Stimulated activated CD8-positive, alpha-beta memory T cell treated with anti-CD3 and anti-CD28 coated beads, Interleukin-4, amount 100 ng/mL, for 48 hours (primary cell): Measurements from ENCODE around the gene SNAP47.
"Not testable (repeated sequence)": the region's sequence is repeated elsewhere in the genome, so short reads cannot be mapped to it uniquely, and the experiment has no call there.

Experiments
- DNase-seq: peaks from one replicate; pipeline ENCODE4 v3.0.0-alpha.2; 2020

The SNAP47 gene, protein sequence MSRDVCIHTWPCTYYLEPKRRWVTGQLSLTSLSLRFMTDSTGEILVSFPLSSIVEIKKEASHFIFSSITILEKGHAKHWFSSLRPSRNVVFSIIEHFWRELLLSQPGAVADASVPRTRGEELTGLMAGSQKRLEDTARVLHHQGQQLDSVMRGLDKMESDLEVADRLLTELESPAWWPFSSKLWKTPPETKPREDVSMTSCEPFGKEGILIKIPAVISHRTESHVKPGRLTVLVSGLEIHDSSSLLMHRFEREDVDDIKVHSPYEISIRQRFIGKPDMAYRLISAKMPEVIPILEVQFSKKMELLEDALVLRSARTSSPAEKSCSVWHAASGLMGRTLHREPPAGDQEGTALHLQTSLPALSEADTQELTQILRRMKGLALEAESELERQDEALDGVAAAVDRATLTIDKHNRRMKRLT

DNA sequence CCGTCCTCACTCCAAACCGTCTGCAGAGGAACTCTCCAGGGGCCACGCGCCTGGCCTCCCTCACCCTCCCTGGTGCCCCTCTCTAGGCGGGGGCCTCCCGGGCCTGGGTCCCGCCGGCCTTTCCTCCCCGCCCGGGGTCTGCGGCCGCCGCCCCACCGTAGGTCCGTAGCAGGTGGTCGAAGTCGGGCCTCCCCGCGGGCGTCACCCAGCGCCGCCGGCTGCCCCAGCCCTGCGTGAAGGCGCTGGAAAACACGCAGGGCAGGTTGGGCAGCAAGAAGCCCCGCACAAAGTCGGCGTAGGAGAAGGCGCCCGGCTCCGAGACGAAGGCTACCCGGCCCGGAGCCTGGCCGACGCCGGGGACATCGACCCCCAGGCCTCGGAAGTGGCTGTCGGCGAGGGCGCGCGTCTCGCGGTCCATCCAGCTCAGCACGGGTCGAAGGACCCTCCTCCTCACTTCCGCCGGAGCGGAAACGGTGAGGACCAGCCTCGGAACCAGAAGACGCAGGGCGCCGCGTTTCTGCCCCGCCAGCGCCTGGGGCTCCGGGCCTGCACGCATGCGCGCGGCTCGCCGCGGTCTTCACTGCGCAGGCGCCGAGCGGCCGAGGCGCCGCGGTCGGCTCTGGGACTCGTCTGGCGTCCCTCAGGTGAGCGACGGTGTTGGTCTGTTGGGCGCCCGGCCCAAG is at the start of gene SNAP47, which contains the start of gene JMJD4:
TSS of gene SNAP47 (plus strand) at position 580 of the 683 bp plus-strand sequence. CDS start 12,302 bp downstream, outside the sequence.
TSS of gene JMJD4 (minus strand) at position 447 of the 683 bp plus-strand sequence. CDS start at position 418, 29 bp downstream.
- peak; percentile 94 for DNase-seq

DNA sequence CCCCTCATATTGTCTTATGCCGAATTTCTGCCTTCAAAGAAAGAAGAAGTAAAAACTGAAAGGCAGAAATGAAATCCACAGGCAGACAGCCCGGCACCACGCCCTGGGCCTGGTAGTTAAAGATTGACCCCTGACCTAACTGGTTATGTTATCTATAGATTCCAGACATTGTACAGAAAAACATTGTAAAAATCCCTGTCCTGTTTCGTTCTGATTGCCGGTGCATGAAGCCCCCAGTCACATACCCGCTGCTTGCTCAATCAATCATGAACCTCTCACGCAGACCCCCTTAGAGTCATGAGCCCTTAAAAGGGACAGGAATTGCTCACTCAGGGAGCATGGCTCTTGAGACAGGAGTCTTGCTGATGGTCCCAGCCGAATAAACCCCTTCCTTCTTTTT is 49.4 kb upstream of the SNAP47 start:
- DNase-seq, result no peak

DNA sequence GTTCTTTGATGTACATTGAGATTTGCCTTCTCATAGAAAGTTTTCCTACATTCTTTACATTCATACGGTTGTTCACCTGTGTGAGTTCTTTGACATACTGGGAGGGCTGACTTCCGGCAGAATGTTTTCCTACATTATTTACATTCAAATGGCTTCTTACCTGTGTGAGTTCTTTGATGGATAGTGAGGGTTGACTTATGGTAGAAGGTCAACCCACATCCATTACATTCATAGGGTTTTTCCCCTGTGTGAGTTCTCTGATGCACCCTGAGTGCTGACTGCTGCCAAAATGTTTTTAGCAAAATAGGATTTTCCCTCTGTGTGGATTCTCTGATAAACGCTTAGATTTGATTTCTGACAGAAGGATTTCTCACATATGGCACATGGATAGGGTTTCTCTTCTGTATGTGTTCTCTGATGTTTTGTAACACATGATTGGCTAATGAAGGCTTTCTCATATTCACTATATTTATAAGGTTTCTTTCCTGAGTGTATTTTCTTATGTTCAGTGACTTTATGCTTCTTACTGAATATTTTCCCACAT is 37.8 kb upstream of the SNAP47 start:
- no peak for DNase-seq

DNA sequence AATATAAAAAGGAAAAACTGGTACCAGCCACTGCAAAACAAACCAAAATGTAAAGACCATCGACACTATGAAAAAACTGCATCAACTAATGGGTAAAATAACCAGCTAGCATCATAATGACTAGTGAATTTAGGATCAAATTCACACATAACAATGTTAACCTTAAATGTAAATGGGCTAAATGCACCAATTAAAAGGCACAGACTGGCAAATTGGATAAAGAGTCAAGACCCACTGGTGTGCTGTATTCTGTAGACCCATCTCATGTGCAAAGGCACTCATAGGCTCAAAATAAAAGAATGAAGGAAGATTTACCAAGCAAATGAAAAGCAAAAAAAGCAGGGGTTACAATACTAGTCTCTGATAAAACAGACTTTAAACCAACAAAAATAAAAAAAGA is 33.6 kb upstream of the SNAP47 start:
- not testable (repeated sequence) for DNase-seq

DNA sequence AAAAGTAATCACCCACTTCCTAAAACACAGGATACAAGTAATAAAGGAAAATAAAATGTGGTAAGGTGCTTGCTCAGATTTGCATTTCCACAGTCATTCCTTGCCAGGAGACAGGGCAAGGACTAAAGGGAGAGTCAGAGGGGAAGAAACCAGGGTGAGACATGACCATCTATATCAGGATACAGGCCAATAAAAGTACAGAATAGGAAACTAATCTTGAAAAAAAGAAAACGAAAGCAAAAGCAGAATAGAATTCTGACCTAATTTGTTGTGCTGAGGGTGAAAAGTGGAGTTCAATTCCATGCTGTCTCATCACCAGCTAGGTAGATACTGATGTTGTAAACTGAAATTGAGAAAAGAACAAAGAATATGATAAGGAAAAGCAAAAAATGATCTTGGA is 27.4 kb upstream of the SNAP47 start:
- DNase-seq, result no peak

DNA sequence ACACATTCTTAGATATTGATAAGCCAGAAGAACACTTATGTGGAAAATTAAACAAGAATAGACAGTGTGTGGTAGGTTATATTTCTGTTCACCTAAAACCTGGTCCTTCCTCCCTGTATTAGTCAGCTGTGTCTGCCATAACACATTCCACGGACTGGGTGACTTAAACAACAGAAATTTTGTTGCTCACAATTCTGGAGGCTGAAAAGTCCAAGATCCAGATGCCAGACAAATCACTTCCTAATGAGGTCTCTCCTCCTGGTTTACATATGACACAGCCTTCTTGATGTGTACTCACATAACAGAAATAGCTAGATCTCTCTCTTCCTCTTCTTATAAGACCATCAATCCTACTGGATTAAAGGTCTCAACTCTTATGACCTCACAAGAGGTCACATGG is 25.8 kb upstream of the SNAP47 start:
- no peak for DNase-seq

DNA sequence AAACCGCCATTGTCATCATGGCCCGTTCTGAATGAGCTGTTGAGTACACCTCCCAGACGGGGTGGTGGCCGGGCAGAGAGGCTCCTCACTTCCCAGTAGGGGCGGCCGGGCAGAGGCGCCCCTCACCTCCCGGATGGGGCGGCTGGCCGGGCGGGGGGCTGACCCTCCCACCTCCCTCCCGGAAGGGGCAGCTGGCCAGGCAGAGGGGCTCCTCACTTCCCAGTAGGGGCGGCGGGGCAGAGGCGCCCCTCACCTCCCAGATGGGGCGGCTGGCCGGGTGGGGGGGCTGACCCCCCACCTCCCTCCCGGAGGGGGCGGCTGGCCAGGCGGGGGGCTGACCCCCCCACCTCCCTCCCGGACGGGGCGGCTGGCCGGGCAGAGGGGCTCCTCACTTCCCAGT is 24.8 kb upstream of the SNAP47 start:
- not testable (repeated sequence) for DNase-seq

DNA sequence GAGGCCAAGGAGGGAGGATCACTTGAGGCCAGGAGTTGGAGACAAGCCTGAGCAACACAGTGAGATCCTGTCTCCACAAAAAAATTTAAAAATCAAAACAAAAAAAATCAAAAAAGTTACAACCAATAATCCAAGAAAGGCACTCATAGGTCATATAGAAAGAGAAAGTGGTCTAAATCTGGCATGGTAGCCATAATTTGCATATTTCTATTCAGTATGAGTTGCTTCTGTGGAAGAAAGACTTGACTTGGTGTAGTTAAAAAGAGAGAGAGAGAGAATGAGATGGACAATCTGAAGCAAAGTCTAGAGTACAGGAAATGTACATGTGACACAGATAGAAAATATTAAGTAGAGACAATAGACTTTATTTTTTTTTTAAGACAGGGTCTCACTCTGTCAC is 22.6 kb upstream of the SNAP47 start:
- DNase-seq, result no peak

DNA sequence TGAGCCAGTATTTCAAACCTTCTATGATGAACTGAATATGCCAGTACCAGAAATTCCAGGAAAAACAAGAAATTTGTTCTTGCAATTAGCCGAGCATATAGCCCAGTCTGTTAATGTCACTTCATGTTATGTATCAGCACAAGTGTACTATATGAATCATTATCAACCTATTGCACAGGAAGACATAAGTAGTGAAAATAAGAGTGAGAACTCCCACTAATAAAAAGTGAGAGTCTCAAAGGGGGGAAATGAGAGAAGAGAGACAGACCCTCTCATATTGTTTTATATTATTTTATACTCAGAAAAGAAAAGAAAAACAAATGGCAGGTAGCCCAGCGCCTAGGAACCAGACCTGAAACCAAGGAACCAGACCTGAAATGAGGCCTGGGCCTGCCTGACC is 16.3 kb upstream of the SNAP47 start:
- no peak for DNase-seq

DNA sequence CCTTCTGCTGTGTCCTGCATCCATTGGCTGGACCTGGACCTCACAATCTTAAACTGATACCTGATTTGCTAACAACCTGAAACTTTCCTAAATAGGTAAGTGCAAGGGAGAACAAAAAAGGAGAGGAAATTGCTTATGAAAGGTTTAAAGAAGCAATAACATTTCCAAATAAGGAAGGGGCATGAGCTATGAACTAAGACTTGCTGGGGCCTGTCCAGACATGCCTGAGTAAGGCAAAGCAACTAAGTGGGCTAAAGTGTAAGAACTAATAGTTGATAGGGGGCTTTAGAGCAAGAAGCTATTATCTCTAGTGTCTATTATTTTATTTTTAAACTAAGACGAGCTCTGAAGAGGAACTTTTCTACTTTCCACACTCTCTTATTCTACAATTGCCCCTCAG is 11.8 kb upstream of the SNAP47 start:
- DNase-seq, result no peak

DNA sequence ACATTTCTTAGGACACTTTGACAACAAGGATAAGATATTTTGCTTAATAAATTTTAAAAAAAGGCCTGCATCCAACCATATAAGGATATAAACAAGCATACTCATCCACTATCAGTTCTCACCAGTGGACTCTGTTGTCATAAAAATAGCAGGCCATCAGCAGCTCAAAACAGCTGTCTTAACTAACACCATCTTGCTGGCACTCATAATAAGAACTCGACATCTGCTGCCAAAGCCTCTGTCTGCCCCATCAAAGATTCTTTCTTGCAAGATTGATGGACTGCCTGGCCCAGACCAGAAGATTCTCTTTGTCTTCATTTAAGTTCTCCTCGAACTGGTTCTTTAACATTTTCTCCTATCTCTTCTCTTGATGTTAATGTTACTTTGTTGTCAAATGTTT is 10.2 kb upstream of the SNAP47 start:
- DNase-seq, result no peak

DNA sequence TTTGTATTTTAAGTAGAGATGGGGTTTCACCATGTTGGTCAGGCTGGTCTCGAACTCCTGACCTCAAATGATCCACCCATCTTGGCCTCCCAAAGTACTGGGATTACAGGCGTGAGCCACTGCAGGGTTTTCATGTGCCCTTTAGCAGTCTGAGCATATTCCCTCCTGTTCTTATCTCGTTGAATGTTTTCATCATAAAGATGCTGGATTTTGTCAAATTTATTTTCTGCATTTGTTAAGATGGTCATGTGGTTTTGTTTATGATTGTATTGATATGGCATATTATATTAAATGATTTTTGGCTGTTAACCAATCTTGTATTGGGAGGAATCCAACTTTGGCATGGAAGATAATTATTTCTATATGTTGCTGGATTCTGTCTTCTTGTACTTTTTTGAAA is 8.9 kb upstream of the SNAP47 start:
- no peak for DNase-seq

DNA sequence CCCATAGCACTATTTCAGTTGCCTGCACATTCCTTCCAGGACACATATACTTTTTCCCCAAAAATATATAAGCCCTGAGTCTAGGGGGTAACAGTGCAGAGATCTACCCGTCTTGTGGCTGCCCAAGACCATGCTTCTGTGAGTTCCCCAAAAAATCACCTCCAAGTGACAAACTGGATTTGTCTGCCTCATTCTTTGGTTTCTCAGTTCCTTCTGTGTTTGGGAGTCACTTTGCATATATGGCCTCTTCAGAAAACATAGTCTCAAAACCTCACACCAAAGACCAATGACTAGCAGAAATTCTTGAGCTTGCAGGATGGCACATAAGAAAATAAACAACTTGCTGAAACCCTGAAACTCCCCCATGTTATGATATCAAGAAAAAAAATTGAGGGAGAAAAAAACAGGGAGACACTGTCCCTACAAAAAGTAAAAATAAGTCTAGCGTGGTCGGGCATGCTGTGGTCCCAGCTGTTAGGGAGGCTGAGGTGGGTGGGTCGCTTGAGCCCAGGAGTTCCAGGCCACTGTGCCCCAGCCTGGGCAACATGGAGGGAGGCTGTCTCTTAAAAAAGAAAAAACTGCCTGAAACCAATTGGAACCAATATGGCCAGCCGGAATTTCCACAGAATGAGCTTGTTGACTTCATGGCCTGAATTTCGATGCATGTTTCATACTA is 8.2 kb upstream of the SNAP47 start:
- no peak for DNase-seq

DNA sequence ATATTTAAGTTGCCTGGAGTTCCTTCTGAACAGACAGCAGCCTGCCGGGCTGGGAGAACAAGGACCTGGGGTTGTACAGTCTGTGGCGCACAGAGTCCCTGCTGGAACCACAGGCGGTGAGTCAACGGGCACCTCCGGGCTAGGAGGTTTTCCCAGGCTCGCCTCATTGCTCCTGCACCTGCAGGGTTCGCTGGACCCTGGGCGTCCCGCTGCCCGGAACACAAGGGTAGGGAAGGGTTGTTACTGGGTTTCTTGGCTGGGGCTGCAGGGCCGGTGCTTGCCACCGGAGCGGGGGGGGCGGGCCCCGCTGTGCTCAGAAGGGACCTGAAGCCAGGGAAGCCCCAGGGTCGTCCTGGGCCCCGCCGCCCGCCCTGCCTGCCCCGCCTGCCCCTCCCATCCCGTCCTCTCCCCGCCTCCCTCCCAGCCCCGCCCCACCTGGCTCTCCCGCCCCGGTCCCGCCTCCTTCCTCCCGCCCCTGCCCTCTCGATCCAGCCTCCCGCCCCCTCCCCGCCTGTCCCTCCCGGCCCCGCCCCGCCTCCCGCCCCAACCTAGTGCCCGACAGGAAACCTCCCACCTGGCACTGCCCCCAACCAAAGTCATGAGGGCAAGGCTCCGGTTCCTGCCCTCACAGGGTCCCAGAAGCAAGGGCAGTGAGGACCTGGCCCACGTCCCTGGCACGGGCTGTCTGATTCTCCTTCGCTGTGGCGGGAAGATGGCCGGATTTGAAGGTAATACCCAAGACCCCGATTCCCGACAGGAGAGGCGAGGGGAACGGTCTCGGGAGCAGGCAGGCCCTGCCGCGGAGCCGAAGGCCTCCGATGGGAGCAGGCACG is 7.0 kb upstream of the SNAP47 start:
- peak; percentile 78 for DNase-seq

DNA sequence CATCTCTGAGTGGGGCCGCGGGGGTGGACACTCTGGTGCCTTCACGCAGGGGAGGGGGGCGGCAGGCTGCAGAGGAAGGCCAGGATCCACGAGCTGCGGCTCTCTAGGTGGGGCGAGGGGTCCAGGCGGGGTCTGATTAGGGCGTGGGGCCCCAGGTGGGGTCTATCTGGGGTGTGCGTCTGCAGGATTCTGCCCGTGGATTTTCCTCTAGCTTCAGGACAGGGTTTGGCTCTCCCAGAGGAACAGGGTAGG is 6.4 kb upstream of the SNAP47 start:
- DNase-seq, result no peak

DNA sequence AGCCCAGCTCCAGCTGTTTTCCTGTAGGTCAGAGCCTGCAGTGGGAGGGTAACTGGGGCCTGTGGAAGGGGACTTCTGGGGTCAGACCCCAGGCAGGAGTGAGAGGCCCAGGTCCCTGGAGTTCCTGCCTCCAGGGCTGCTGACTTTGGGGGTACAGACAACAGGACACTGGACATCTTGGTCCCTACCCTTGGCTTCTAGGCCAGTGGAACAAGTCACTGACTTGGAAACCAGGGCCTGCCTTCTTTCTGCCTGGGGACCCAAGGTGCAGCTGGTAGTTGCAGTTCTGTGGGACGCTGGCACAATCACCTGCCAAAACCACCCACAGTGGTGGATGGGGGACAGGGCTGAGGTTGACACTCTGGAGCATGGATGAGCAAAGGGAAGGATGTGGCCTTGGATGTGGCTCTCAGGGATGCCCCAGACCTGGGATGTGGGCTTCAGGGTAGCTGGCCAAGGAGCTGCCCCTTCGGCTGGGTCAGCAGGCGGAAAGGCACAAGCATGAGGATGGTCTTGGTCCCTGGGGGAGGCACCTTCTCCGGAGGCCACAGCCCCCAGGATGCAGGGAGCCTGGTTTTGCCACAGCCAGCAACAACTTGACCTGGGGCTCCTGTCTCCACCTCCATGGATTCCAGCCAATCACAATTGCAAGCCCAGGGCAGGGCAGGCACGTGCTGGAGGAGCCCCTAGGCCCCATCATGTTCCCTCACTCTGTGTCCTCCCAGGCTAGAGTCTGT is 5.9 kb upstream of the SNAP47 start:
- DNase-seq, result peak; percentile 34

DNA sequence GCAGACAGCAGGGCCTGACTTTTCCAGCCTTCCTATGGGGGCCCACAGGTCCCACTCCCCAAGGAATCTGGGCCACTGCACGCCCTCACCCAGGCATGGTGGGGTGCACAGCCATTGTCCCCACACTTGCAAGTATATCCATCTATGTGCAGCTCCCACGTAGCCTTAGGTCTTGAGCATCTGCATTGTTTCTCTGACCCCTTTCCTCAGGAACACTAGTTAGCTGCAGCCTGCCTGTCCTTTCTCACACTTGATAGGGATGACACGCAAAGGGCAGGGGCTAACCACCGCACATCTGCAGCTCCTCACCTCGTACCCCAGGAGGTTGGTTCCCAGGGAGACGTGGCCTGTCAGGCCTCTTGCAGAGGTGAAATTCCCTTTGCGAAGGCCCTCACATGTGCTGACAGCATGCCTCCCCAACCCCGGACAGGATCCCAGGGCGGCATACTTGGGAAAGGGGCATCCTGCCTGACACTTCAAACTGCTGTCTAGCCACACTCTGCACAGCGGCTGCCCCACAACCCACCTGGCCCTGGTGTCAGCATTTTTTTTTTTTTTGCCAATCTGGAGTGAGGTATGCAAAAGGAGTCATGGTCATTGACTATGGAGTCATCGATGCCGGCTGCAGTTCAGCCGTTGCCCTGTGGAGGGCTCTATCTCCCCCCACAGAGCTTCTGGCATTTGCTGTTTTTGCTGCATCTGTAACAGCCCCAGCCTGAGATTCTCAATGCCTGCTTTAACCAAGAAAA is 5.2 kb upstream of the SNAP47 start:
- peak; percentile 66 for DNase-seq

DNA sequence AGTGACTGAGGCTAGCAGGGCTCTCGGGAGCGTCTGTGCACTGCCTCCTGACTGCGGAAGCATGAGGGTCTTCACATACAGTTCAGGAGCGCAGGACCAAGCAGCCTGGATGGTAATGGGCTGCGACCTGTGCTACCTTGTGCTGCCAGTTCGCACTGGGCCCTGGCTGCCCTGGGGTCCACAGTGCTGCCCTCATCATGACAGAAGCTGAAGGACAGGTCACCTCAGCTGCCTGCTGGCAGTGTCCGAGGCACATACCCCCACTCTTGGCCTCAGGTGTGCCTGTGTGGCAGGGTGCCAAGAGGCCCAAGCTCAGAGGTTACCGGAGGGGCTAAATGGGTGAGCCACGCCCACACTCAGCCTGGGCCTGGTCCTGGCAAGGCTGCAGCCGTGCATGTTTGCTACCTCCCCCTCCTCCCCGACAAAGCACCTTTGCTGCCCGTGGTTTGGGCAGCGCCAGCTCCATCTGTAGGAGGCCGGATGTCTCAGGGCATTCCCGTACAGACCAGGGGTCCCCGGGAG is 4.5 kb upstream of the SNAP47 start:
- DNase-seq, result no peak

DNA sequence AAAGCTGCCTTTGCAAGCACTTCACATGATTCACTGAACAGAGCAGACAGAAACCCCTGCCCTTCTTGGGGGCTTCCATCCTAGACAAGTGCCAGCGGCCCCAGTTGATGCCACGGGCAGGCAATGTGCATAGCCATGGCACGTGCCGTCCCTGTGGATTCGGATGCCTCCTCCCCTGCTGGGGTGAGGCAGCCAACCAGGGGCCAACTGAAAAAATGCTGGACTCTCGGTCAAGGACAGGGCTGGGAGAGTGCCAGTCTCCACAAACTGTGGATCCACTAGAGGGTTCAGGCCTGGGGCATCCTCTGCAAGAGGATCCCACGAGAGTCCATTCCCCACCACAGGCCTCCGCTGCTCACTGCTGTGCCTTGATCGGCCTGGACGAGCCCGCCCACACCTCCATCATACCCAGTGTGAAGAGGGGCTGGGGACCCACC is 4.0 kb upstream of the SNAP47 start:
- DNase-seq, result no peak

DNA sequence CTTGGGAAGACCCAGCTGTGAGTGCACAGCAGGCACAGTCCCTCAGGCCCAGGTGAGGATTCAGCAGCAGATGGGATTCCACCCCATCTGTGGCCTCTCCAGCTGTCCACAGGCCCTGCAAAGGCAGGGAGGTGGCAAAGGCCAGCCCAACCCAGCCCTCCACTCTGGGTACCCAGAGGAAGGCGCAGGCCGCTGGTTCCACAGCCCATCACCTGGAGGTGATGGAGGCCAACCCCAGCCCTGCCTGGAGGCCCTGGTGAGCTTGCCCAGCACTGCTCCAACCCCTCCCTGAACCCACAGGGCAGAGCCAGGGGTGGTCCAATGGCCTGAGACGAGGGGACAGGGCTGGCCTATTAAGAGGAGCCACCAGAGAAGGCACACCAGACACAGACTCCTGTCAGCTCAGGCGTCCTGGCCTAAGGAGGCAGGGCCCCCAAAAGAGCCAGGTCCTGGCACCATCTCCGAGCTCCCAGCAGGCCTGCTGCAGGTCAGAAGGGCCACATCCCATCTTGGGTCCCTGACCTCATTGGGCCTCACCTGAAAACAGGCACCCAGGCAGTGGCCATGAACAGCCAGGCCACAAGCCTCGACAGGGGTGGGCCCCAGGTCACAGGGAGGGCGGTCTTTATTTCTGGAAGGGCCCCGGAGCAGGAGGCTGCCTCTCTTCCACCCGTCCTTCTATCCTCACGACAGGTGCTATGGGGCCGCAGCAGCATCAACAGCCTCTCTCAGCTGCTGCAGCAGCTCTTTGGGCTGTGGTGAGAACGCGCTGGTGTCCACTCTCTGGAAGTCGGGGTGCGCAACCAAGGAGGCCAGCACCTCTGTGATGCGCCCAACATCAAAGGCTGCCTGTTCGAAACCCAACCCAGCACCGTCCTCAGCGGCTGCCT is 3.3 kb upstream of the SNAP47 start:
- DNase-seq, result no peak
